ENCODE results near the gene CNOT2. TPM values are rescaled to one million over a fixed set of nuclear protein-coding genes. Genes with fewer than 3 reads are reported as not detected.

The CNOT2 gene
- total RNA-seq, 1 experiment from 2014 or later = 73.7 TPM

GRCh38 chr12:70327541-70327940 is 84.3 kb downstream of the CNOT2 start:
- TF ChIP-seq CTCF (conservative IDR thresholded peaks at IDR 0.05; ENCODE audit: low read depth, low read length) (no peak), EZH2 (IDR thresholded peaks at IDR 0.05; ENCODE audit: low read length, unreplicated experiment) (no peak), EZH2phosphoT487 (IDR thresholded peaks at IDR 0.05; ENCODE audit: borderline replicate concordance, low read length) (no peak)
- H4K20me1 ChIP-seq (ENCODE audit: low read length) = no peaks in the 10 kb centered on the region
- no peaks in the 10 kb centered on the region for H3K9me3 ChIP-seq (ENCODE audit: low read length)
- no peaks in the 10 kb centered on the region for H3K9me2 ChIP-seq (replicated peaks; ENCODE audit: low read length)
- ATAC-seq (no peak), DNase-seq (no peak)
- H3K79me2 ChIP-seq (ENCODE audit: low read length) = no peaks in the 10 kb centered on the region
- H3K27me3 ChIP-seq (ENCODE audit: low read length) = no peaks in the 10 kb centered on the region
- POLR2A ChIA-PET (ENCODE audit: unreplicated experiment) = no interaction called here
- H2AFZ ChIP-seq (ENCODE audit: low read length) = no peak overlapping the region
- 0 out of 2 replicates have a peak, but pooled peaks cover 5% of the 10 kb centered on the region for H3K4me1 ChIP-seq (ENCODE audit: insufficient read depth, low read length)
- H3K4me2 ChIP-seq (ENCODE audit: low read length) = no peak overlapping the region
- intact Hi-C loops (cut with micrococcal nuclease) = no loop called here
- CTCF ChIA-PET = no interaction called here
- H3K9ac ChIP-seq (ENCODE audit: low read length) = no peak overlapping the region
- H3K36me3 ChIP-seq (ENCODE audit: low read depth, low read length) = peaks cover 10% of the 10 kb centered on the region
- H3F3A ChIP-seq (ENCODE audit: low read length, unreplicated experiment) = no peaks in the 10 kb centered on the region
- H3K27ac ChIP-seq (ENCODE audit: low read length) = no peak overlapping the region
- no TSS peak for BruUV-seq (replicated peaks)
- H3K4me3 ChIP-seq (ENCODE audit: low read length) = no peak overlapping the region

- no peak for TF ChIP-seq EZH2 (IDR thresholded peaks at IDR 0.05; ENCODE audit: low read length, unreplicated experiment)
- no peak for TF ChIP-seq EZH2phosphoT487 (IDR thresholded peaks at IDR 0.05; ENCODE audit: borderline replicate concordance, low read length)
- no peak for TF ChIP-seq CTCF (conservative IDR thresholded peaks at IDR 0.05; ENCODE audit: low read depth, low read length)
- H3K36me3 ChIP-seq (ENCODE audit: low read depth, low read length) = peaks cover 6% of the 10 kb centered on the region
- no peaks in the 10 kb centered on the region for H3K9me3 ChIP-seq (ENCODE audit: low read length)
- no peak overlapping the region for H3K4me2 ChIP-seq (ENCODE audit: low read length)
- no peaks in the 10 kb centered on the region for H3F3A ChIP-seq (ENCODE audit: low read length, unreplicated experiment)
- ChIA-PET CTCF (no interaction called here), POLR2A (ENCODE audit: unreplicated experiment) (no interaction called here)
- no peaks in the 10 kb centered on the region for H4K20me1 ChIP-seq (ENCODE audit: low read length)
- H3K4me1 ChIP-seq (ENCODE audit: insufficient read depth, low read length) = 0 out of 2 replicates have a peak, but pooled peaks cover 5% of the 10 kb centered on the region
- DNase-seq (no peak), ATAC-seq (no peak)
- intact Hi-C loops (cut with micrococcal nuclease) = no loop called here
- no peaks in the 10 kb centered on the region for H3K9me2 ChIP-seq (replicated peaks; ENCODE audit: low read length)
- H2AFZ ChIP-seq (ENCODE audit: low read length) = no peak overlapping the region
- no peaks in the 10 kb centered on the region for H3K79me2 ChIP-seq (ENCODE audit: low read length)
- H3K9ac ChIP-seq (ENCODE audit: low read length) = no peak overlapping the region
- no peaks in the 10 kb centered on the region for H3K27me3 ChIP-seq (ENCODE audit: low read length)
- no peak overlapping the region for H3K27ac ChIP-seq (ENCODE audit: low read length)
- no peak overlapping the region for H3K4me3 ChIP-seq (ENCODE audit: low read length)
- no TSS peak for BruUV-seq (replicated peaks)
These were observed 86.5 kb downstream of the CNOT2 start for GRCh38 chr12:70329728-70330127.

- intact Hi-C loops (cut with micrococcal nuclease) = no loop called here
- no peaks in the 10 kb centered on the region for H3K79me2 ChIP-seq (ENCODE audit: low read length)
These were observed 86.9 kb downstream of the CNOT2 start for GRCh38 chr12:70330158-70330557.

More at GRCh38 chr12:70330158-70330557, 86.9 kb downstream of the CNOT2 start:
- H3K27me3 ChIP-seq (ENCODE audit: low read length) = no peaks in the 10 kb centered on the region
- no peak overlapping the region for H2AFZ ChIP-seq (ENCODE audit: low read length)
- H4K20me1 ChIP-seq (ENCODE audit: low read length) = no peaks in the 10 kb centered on the region
- 0 out of 2 replicates have a peak, but pooled peaks cover 5% of the 10 kb centered on the region for H3K4me1 ChIP-seq (ENCODE audit: insufficient read depth, low read length)
- peaks cover 6% of the 10 kb centered on the region for H3K36me3 ChIP-seq (ENCODE audit: low read depth, low read length)
- no peak overlapping the region for H3K27ac ChIP-seq (ENCODE audit: low read length)
- no peak overlapping the region for H3K4me2 ChIP-seq (ENCODE audit: low read length)
- no peaks in the 10 kb centered on the region for H3F3A ChIP-seq (ENCODE audit: low read length, unreplicated experiment)
- H3K9me2 ChIP-seq (replicated peaks; ENCODE audit: low read length) = no peaks in the 10 kb centered on the region
- no peak overlapping the region for H3K9ac ChIP-seq (ENCODE audit: low read length)
- H3K4me3 ChIP-seq (ENCODE audit: low read length) = no peak overlapping the region
- no TSS peak for BruUV-seq (replicated peaks)
- ChIA-PET CTCF (no interaction called here), POLR2A (ENCODE audit: unreplicated experiment) (no interaction called here)
- H3K9me3 ChIP-seq (ENCODE audit: low read length) = no peaks in the 10 kb centered on the region
- ATAC-seq (no peak), DNase-seq (peak; percentile 34)
- no peak for TF ChIP-seq EZH2phosphoT487 (IDR thresholded peaks at IDR 0.05; ENCODE audit: borderline replicate concordance, low read length)
- no peak for TF ChIP-seq CTCF (conservative IDR thresholded peaks at IDR 0.05; ENCODE audit: low read depth, low read length)
- no peak for TF ChIP-seq EZH2 (IDR thresholded peaks at IDR 0.05; ENCODE audit: low read length, unreplicated experiment)
